Retinal pigment epithelial cell (primary cell): ENCODE data around the gene MYZAP.

Experiments
- DNase-seq: peaks from one replicate; pipeline ENCODE4 v3.0.0-alpha.2; 2010; ENCODE audit warnings: low read depth
- H3K4me3 ChIP-seq: 2 replicates; pipeline ENCODE4 v1.5.1; 2011; ENCODE audit warnings: mild to moderate bottlenecking, low read length, control low read depth, moderate library complexity
- CTCF ChIP-seq: conservative IDR thresholded peaks from 2 replicates; pipeline ENCODE4 v1.5.1; 2011; ENCODE audit warnings: low read depth, low read length, control low read depth, inconsistent platforms

Gene MYZAP

GRCh38 chr15:57654153-57654852 is 62.6 kb downstream of the MYZAP start:
- H3K4me3 ChIP-seq, result no peak overlapping the region
- no peak for TF ChIP-seq CTCF
- no peak for DNase-seq

GRCh38 chr15:57655053-57655452 is 63.3 kb downstream of the MYZAP start:
- no peak for DNase-seq
- TF ChIP-seq CTCF, result no peak

GRCh38 chr15:57655809-57656208 is 64.1 kb downstream of the MYZAP start:
- H3K4me3 ChIP-seq, result no peak overlapping the region
- TF ChIP-seq CTCF, result no peak
- DNase-seq, result no peak

More at GRCh38 chr15:57655053-57655452, 63.3 kb downstream of the MYZAP start:
- H3K4me3 ChIP-seq, result no peak overlapping the region

- TF ChIP-seq CTCF, result no peak
- no peak overlapping the region for H3K4me3 ChIP-seq
- DNase-seq, result no peak
Observed at GRCh38 chr15:57656434-57656833, 64.7 kb downstream of the MYZAP start.

- no peak for DNase-seq
- no peak overlapping the region for H3K4me3 ChIP-seq
- TF ChIP-seq CTCF, result no peak
Observed at GRCh38 chr15:57657619-57658018, 65.9 kb downstream of the MYZAP start.

- TF ChIP-seq CTCF, result no peak
- no peak for DNase-seq
- no peak overlapping the region for H3K4me3 ChIP-seq
Observed at GRCh38 chr15:57662091-57662744, 70.5 kb downstream of the MYZAP start.

GRCh38 chr15:57662802-57663201 is 71.1 kb downstream of the MYZAP start:
- no peak overlapping the region for H3K4me3 ChIP-seq
- DNase-seq, result no peak
- no peak for TF ChIP-seq CTCF
